CD14-positive monocyte (primary cell): Measurements from ENCODE around the gene TCP11. TPM values are rescaled to one million over a fixed set of nuclear protein-coding genes. Genes with fewer than 3 reads are reported as not detected.

Experiments used
- DNase-seq, 3 donors: peaks; one replicate each; pipeline ENCODE4 v3.0.0-alpha.2; 2011 to 2022
- H2AFZ ChIP-seq: 2 replicates; pipeline ENCODE4 v1.6.0; 2012; ENCODE audit warnings: mild to moderate bottlenecking, low read depth, low read length, inconsistent platforms; ENCODE audit not compliant: insufficient read depth, poor library complexity, severe bottlenecking
- H3K27ac ChIP-seq, 2 donors: 1 replicate in 1 of 2; 2 replicates in 1 of 2; pipeline ENCODE4 v1.5.1; 2012 to 2013; ENCODE audit warnings: low read length in 2 of 2, control low read depth in 1 of 2, inconsistent platforms in 1 of 2, low read depth in 1 of 2, mild to moderate bottlenecking in 1 of 2
- H3K27me3 ChIP-seq, 2 donors: one replicate each; pipeline versions ENCODE4 v1.6.0 to v1.6.1; 2011 to 2013; ENCODE audit warnings: low read length in 2 of 2; ENCODE audit not compliant: control insufficient read depth in 2 of 2, insufficient read depth in 2 of 2
- H3K36me3 ChIP-seq, 2 donors: replicated peaks in 1 of 2; 1 replicate in 1 of 2; 2 replicates in 1 of 2; pipeline versions ENCODE4 v1.5.1 to v1.6.1; 2012 to 2013; ENCODE audit warnings: low read length in 2 of 2, control low read depth in 1 of 2, inconsistent platforms in 1 of 2, mild to moderate bottlenecking in 1 of 2; ENCODE audit not compliant: insufficient read depth in 2 of 2, control insufficient read depth in 1 of 2
- H3K4me1 ChIP-seq, 2 donors: 1 replicate in 1 of 2; 2 replicates in 1 of 2; pipeline versions ENCODE4 v1.5.1 to v1.6.1; 2012 to 2013; ENCODE audit warnings: low read length in 2 of 2, control low read depth in 1 of 2, inconsistent platforms in 1 of 2, mild to moderate bottlenecking in 1 of 2, moderate library complexity in 1 of 2; ENCODE audit not compliant: insufficient read depth in 2 of 2, control insufficient read depth in 1 of 2
- H3K4me2 ChIP-seq: replicated peaks from 2 replicates; pipeline ENCODE3; 2012; ENCODE audit warnings: low read length, moderate library complexity, mild to moderate bottlenecking; ENCODE audit not compliant: poor library complexity, severe bottlenecking; ENCODE audit errors: extremely low read depth
- H3K4me3 ChIP-seq, 3 experiments: fragments of 200-600 bp in 1 of 3; sonication (generic) in 1 of 3; replicated peaks in 1 of 3; 1 replicate in 2 of 3; 2 replicates in 1 of 3; pipeline ENCODE4 v1.5.1; 2011 to 2013; ENCODE audit warnings: low read length in 3 of 3, mild to moderate bottlenecking in 3 of 3, control low read depth in 2 of 3, low read depth in 2 of 3, inconsistent platforms in 1 of 3, moderate library complexity in 1 of 3
- H3K79me2 ChIP-seq: 2 replicates; pipeline ENCODE4 v1.6.0; 2012; ENCODE audit warnings: mild to moderate bottlenecking, control low read depth, inconsistent platforms, low read length, moderate library complexity; ENCODE audit not compliant: insufficient read depth
- H3K9ac ChIP-seq: 2 replicates; pipeline ENCODE4 v1.6.0; 2017; ENCODE audit warnings: low read length, mild to moderate bottlenecking; ENCODE audit not compliant: insufficient read depth, poor library complexity, severe bottlenecking
- H3K9me3 ChIP-seq, 2 donors: replicated peaks in 1 of 2; 1 replicate in 1 of 2; 2 replicates in 1 of 2; pipeline versions ENCODE4 v1.5.1 to v1.6.1; 2012 to 2013; ENCODE audit warnings: low read length in 2 of 2, control low read depth in 1 of 2; ENCODE audit not compliant: control insufficient read depth in 1 of 2, insufficient read depth in 1 of 2
- H4K20me1 ChIP-seq: 2 replicates; pipeline ENCODE4 v1.6.0; 2012; ENCODE audit warnings: mild to moderate bottlenecking, low read length, control low read depth, moderate library complexity; ENCODE audit not compliant: insufficient read depth
- H3K27ac Mint-ChIP-seq, 7 donors: one replicate each; pipeline ENCODE4 v1.8.0; 2020; ENCODE audit warnings: mild to moderate bottlenecking in 7 of 7, mixed read lengths in 7 of 7, moderate library complexity in 6 of 7, inconsistent platforms in 2 of 7
- H3K27me3 Mint-ChIP-seq, 3 donors: one replicate each; pipeline ENCODE4 v1.8.0; 2021 to 2022; ENCODE audit warnings: low read depth in 3 of 3, mild to moderate bottlenecking in 3 of 3, mixed read lengths in 3 of 3, moderate library complexity in 3 of 3, inconsistent platforms in 1 of 3
- H3K36me3 Mint-ChIP-seq, 2 donors: one replicate each; pipeline ENCODE4 v1.8.0; 2020; ENCODE audit warnings: mixed read lengths in 2 of 2, inconsistent platforms in 1 of 2, mild to moderate bottlenecking in 1 of 2
- H3K4me1 Mint-ChIP-seq: one replicate; pipeline ENCODE4 v1.8.0; 2020; ENCODE audit warnings: mild to moderate bottlenecking, mixed read lengths
- H3K4me3 Mint-ChIP-seq, 2 donors: one replicate each; pipeline ENCODE4 v1.8.0; 2020; ENCODE audit warnings: mild to moderate bottlenecking in 2 of 2, mixed read lengths in 2 of 2, moderate library complexity in 1 of 2
- H3K9me3 Mint-ChIP-seq, 7 donors: one replicate each; pipeline ENCODE4 v1.8.0; 2020 to 2022; ENCODE audit warnings: mixed read lengths in 7 of 7, mild to moderate bottlenecking in 6 of 7, moderate library complexity in 6 of 7, inconsistent platforms in 2 of 7
- CTCF ChIP-seq: fragments of 200-600 bp; IDR thresholded peaks from one replicate; pipeline ENCODE4 v1.8.0; 2022; ENCODE audit warnings: antibody characterized with exemption, mild to moderate bottlenecking
- WGBS: methylation state at CpG from one replicate; pipeline ENCODE4 v1.1.5; 2013; ENCODE audit warnings: missing lambda C conversion rate; ENCODE audit not compliant: insufficient coverage; 5-methylcytosine and 5-hydroxymethylcytosine counted together
- intact Hi-C, 2 donors: fragments of 100-400 bp; cut with micrococcal nuclease; formaldehyde crosslinking; loops; one replicate each; pipeline versions ENCODE4 v1.15.0 to v1.15.1; 2023
- polyA plus RNA-seq, 3 donors: library from polyadenylated mRNA; depleted of rRNA in 1 of 3; unstranded in 2 of 3; stranded (reverse) in 1 of 3; fragments of 300-500 nt in 2 of 3; fragments of >200 nt in 1 of 3; fragmentation: Illumina TruSeq in 2 of 3; gene quantifications; 1 replicate in 2 of 3; 2 replicates in 1 of 3; pipeline ENCODE4 v1.2.3, GENCODE V29; 2012 to 2021

TCP11 gene
- polyA plus RNA-seq, 3 donors = not detected

- H3K27me3 Mint-ChIP-seq = peaks cover 0 to 4% (median 0%) of the 10 kb centered on the region in 3 donors
- Histone ChIP-seq H2AFZ (no peak overlapping the region), H3K4me1 (peaks cover 18 to 21% of the 10 kb centered on the region in 2 donors), H3K36me3 (peaks cover 83 to 100% of the 10 kb centered on the region in 2 donors), H3K27ac (no peak overlapping the region), H3K4me2 (no peak overlapping the region), H3K9ac (no peak overlapping the region), H3K4me3 (no peak overlapping the region), H4K20me1 (peaks cover 13% of the 10 kb centered on the region), H3K27me3 (no peaks in the 10 kb centered on the region), H3K9me3 (no peaks in the 10 kb centered on the region), H3K79me2 (no peaks in the 10 kb centered on the region)
- TF ChIP-seq CTCF = no peak
- no peak overlapping the region for H3K4me3 Mint-ChIP-seq
- peaks cover 81 to 97% of the 10 kb centered on the region in 2 donors for H3K36me3 Mint-ChIP-seq
- 97% methylated on average over 11 of the region's 14 CpGs for WGBS
- no peak for DNase-seq
- peaks cover 0 to 1% (median 0%) of the 10 kb centered on the region in 7 donors for H3K9me3 Mint-ChIP-seq
- H3K27ac Mint-ChIP-seq = peak overlapping the region in 1 of 7 donors; percentile 10
- intact Hi-C loops = no loop called here
- H3K4me1 Mint-ChIP-seq = peaks cover 23% of the 10 kb centered on the region
These were observed 57.1 kb downstream of the TCP11 start for GRCh38 chr6:35084041-35084491.

GRCh38 chr6:35083507-35083906 lies 57.6 kb downstream of the TCP11 start:
- Mint-ChIP-seq H3K9me3 (peaks cover 0 to 1% (median 0%) of the 10 kb centered on the region in 7 donors), H3K4me1 (peaks cover 23% of the 10 kb centered on the region), H3K27me3 (peaks cover 0 to 4% (median 0%) of the 10 kb centered on the region in 3 donors), H3K36me3 (peaks cover 79 to 97% of the 10 kb centered on the region in 2 donors), H3K4me3 (no peak overlapping the region), H3K27ac (peak overlapping the region in 2 of 7 donors; percentile 46 to 60)
- Histone ChIP-seq H3K9ac (no peak overlapping the region), H3K9me3 (no peaks in the 10 kb centered on the region), H3K4me1 (peaks cover 18 to 21% of the 10 kb centered on the region in 2 donors), H3K79me2 (no peaks in the 10 kb centered on the region), H3K27ac (no peak overlapping the region), H3K4me3 (no peak overlapping the region), H4K20me1 (peaks cover 13% of the 10 kb centered on the region), H3K4me2 (no peak overlapping the region), H3K36me3 (peaks cover 83 to 100% of the 10 kb centered on the region in 2 donors), H2AFZ (no peak overlapping the region), H3K27me3 (no peaks in the 10 kb centered on the region)
- intact Hi-C loops = no loop called here
- DNase-seq = no peak
- WGBS = 89% methylated on average over 5 of the region's 9 CpGs
- no peak for TF ChIP-seq CTCF
